HepG2 (cell line): ENCODE data around the gene MTRF1. TPM values are rescaled to one million over a fixed set of nuclear protein-coding genes. Genes with fewer than 3 reads are reported as not detected.

Source experiments
- ATF7-NPFF ChIP-seq: sonication (generic); formaldehyde crosslinking; IDR thresholded peaks from 2 replicates; pipeline ENCODE4 v1.8.1; 2023; ENCODE audit warnings: mild to moderate bottlenecking, low read depth, missing genetic modification reagents, moderate library complexity
- CBX1 ChIP-seq: IDR thresholded peaks from one replicate; pipeline ENCODE4 v1.6.1; 2016; ENCODE audit warnings: antibody characterized with exemption, low read depth
- DR1 ChIP-seq: sonication (generic); formaldehyde crosslinking; IDR thresholded peaks from 2 replicates; pipeline ENCODE4 v1.8.0; 2021; ENCODE audit warnings: mild to moderate bottlenecking, missing genetic modification reagents, inconsistent platforms
- KDM2A ChIP-seq: sonication (generic); formaldehyde crosslinking; IDR thresholded peaks from 2 replicates; pipeline ENCODE4 v1.4.0; 2020; ENCODE audit warnings: low read depth, missing genetic modification reagents, borderline replicate concordance
- NFKBIZ ChIP-seq: IDR thresholded peaks from 2 replicates; pipeline ENCODE4 v1.6.1; 2018; ENCODE audit warnings: missing genetic modification reagents, missing compliant biosample characterization
- NFYC ChIP-seq: IDR thresholded peaks from 2 replicates; pipeline ENCODE4 v1.6.1; 2016; ENCODE audit warnings: missing genetic modification reagents, missing compliant biosample characterization
- ONECUT2 ChIP-seq: sonication (generic); formaldehyde crosslinking; IDR thresholded peaks from 2 replicates; pipeline ENCODE4 v1.4.0; 2020; ENCODE audit warnings: missing genetic modification reagents
- RNF2 ChIP-seq: fragments of 450-650 bp; conservative IDR thresholded peaks from 2 replicates; pipeline ENCODE4 v1.6.1; 2016; ENCODE audit warnings: low read depth
- SIX4 ChIP-seq: sonication (generic); formaldehyde crosslinking; IDR thresholded peaks from 2 replicates; pipeline ENCODE4 v1.4.0; 2020; ENCODE audit warnings: missing genetic modification reagents
- SRSF1 ChIP-seq: fragments of 200-400 bp; formaldehyde crosslinking; optimal IDR thresholded peaks from 2 replicates; pipeline ENCODE3; 2017; ENCODE audit warnings: mild to moderate bottlenecking, low read depth, low read length, moderate library complexity
- STAT5B ChIP-seq: sonication (generic); formaldehyde crosslinking; IDR thresholded peaks from 2 replicates; pipeline ENCODE4 v1.4.0; 2020; ENCODE audit warnings: missing genetic modification reagents
- THAP11 ChIP-seq: IDR thresholded peaks from 2 replicates; pipeline ENCODE4 v1.6.1; 2016; ENCODE audit warnings: missing biosample characterization, missing genetic modification reagents
- THAP8 ChIP-seq: sonication (generic); formaldehyde crosslinking; IDR thresholded peaks from 2 replicates; pipeline ENCODE4 v1.5.1; 2020; ENCODE audit warnings: missing genetic modification reagents, mild to moderate bottlenecking, borderline replicate concordance
- TMF1 ChIP-seq: sonication (generic); formaldehyde crosslinking; IDR thresholded peaks from 2 replicates; pipeline ENCODE4 v1.8.1; 2022; ENCODE audit warnings: low read depth, missing genetic modification reagents
- TRIM22 ChIP-seq: fragments of 450-650 bp; IDR thresholded peaks from 2 replicates; pipeline ENCODE4 v1.6.1; 2017
- ZBTB49 ChIP-seq: sonication (generic); formaldehyde crosslinking; IDR thresholded peaks from 2 replicates; pipeline ENCODE4 v1.4.0; 2020; ENCODE audit warnings: missing genetic modification reagents, borderline replicate concordance
- ZBTB7A ChIP-seq: sonication (generic); formaldehyde crosslinking; IDR thresholded peaks from 2 replicates; pipeline ENCODE4 v1.8.0; 2022; ENCODE audit warnings: mild to moderate bottlenecking, missing genetic modification reagents
- ZFP90 ChIP-seq: sonication (generic); formaldehyde crosslinking; IDR thresholded peaks from 2 replicates; pipeline ENCODE4 v1.8.0; 2022; ENCODE audit warnings: missing genetic modification reagents, mild to moderate bottlenecking, inconsistent platforms, borderline replicate concordance
- ZFX ChIP-seq: sonication (generic); formaldehyde crosslinking; IDR thresholded peaks from 2 replicates; pipeline ENCODE4 v1.4.0; 2020; ENCODE audit warnings: mild to moderate bottlenecking, low read depth, missing genetic modification reagents, moderate library complexity
- ZNF33A ChIP-seq: sonication (generic); formaldehyde crosslinking; IDR thresholded peaks from 2 replicates; pipeline ENCODE4 v1.5.1; 2020; ENCODE audit warnings: missing genetic modification reagents, mild to moderate bottlenecking, moderate library complexity, borderline replicate concordance
- ZNF34 ChIP-seq: sonication (generic); formaldehyde crosslinking; IDR thresholded peaks from 2 replicates; pipeline ENCODE4 v1.4.0; 2020; ENCODE audit warnings: mild to moderate bottlenecking, missing genetic modification reagents, borderline replicate concordance
- ZNF512B ChIP-seq: sonication (generic); formaldehyde crosslinking; IDR thresholded peaks from 2 replicates; pipeline ENCODE4 v1.5.1; 2020; ENCODE audit warnings: missing genetic modification reagents, mild to moderate bottlenecking, borderline replicate concordance
- ZNF652 ChIP-seq: IDR thresholded peaks from 2 replicates; pipeline ENCODE4 v1.6.1; 2016; ENCODE audit warnings: low read depth, borderline replicate concordance
- ZNF672 ChIP-seq: sonication (generic); formaldehyde crosslinking; IDR thresholded peaks from 2 replicates; pipeline ENCODE4 v1.8.1; 2022; ENCODE audit warnings: missing genetic modification reagents
- ZNF773 ChIP-seq: sonication (generic); formaldehyde crosslinking; IDR thresholded peaks from 2 replicates; pipeline ENCODE4 v1.4.0; 2020; ENCODE audit warnings: missing genetic modification reagents, borderline replicate concordance
- ZSCAN9 ChIP-seq: IDR thresholded peaks from 2 replicates; pipeline ENCODE4 v1.6.1; 2016; ENCODE audit warnings: borderline replicate concordance
- polyA plus RNA-seq, 8 experiments: library from polyadenylated mRNA; depleted of rRNA in 3 of 8; stranded (reverse) in 7 of 8; unstranded in 1 of 8; fragments of >200 nt; fragmentation: Illumina TruSeq in 4 of 8; extraction: Trizol in 4 of 8; gene quantifications; 2 replicates each; pipeline versions ENCODE4 v1.2.1 to v1.2.3, GENCODE V29; 2011 to 2016; ENCODE audit warnings: low read depth in 4 of 8, missing spikeins in 1 of 8, mixed read lengths in 1 of 8; ENCODE audit not compliant: insufficient read depth in 1 of 8
- total RNA-seq, 5 experiments: library from RNA; depleted of rRNA; stranded (reverse); fragments of >200 nt; fragmentation: Illumina TruSeq; extraction: Trizol; gene quantifications; 2 replicates each; pipeline ENCODE4 v1.2.3, GENCODE V29; 2016; ENCODE audit warnings: low read depth in 1 of 5

Gene MTRF1
- total and polyA plus RNA-seq, 2 of the 13 experiments (the other 11 are each of a cell fraction or from before 2014, with no cell fraction given) = 21.6 to 27.2 TPM

- TF ChIP-seq TRIM22 (no peak), ZNF34 (no peak), NFYC (CRISPR knock-in tag) (no peak), STAT5B (CRISPR knock-in tag) (no peak), ZNF773 (no peak), ZFP90 (CRISPR knock-in tag) (peak; percentile 42; the same call in 1 of the 2 replicates), ONECUT2 (CRISPR knock-in tag) (no peak), ATF7-NPFF (CRISPR knock-in tag) (no peak), ZBTB7A (CRISPR knock-in tag) (peak; percentile 66; the same call in 1 of the 2 replicates), THAP11 (CRISPR knock-in tag) (peak; percentile 86), ZNF672 (CRISPR knock-in tag) (no peak), RNF2 (no peak), ZNF652 (CRISPR knock-in tag) (0 out of 2 replicates have a peak, but pooled peaks have one; percentile 25), ZSCAN9 (CRISPR knock-in tag) (no peak), NFKBIZ (CRISPR knock-in tag) (peak; percentile 35; the same call in 1 of the 2 replicates), KDM2A (CRISPR knock-in tag) (0 out of 2 replicates have a peak, but pooled peaks have one; percentile 75), CBX1 (peak; percentile 80), SIX4 (CRISPR knock-in tag) (no peak), ZNF33A (CRISPR knock-in tag) (peak; percentile 32; the same call in 1 of the 2 replicates), TMF1 (no peak), ZNF512B (no peak), ZBTB49 (CRISPR knock-in tag) (no peak), DR1 (CRISPR knock-in tag) (peak; percentile 65; the same call in 1 of the 2 replicates), THAP8 (CRISPR knock-in tag) (no peak), SRSF1 (peak; percentile 41), ZFX (CRISPR knock-in tag) (peak; percentile 58)
These were observed 47.6 kb upstream of the MTRF1 start, which contains the start of gene NAA16 (continued) for GRCh38 chr13:41310963-41311405.
